Measurements from ENCODE around the gene ZNF580. TPM values are rescaled to one million over a fixed set of nuclear protein-coding genes. Genes with fewer than 3 reads are reported as not detected.

Gene ZNF580
- total RNA-seq, 2 donors from 2014 or later = 29.7 to 36.1 TPM

DNA sequence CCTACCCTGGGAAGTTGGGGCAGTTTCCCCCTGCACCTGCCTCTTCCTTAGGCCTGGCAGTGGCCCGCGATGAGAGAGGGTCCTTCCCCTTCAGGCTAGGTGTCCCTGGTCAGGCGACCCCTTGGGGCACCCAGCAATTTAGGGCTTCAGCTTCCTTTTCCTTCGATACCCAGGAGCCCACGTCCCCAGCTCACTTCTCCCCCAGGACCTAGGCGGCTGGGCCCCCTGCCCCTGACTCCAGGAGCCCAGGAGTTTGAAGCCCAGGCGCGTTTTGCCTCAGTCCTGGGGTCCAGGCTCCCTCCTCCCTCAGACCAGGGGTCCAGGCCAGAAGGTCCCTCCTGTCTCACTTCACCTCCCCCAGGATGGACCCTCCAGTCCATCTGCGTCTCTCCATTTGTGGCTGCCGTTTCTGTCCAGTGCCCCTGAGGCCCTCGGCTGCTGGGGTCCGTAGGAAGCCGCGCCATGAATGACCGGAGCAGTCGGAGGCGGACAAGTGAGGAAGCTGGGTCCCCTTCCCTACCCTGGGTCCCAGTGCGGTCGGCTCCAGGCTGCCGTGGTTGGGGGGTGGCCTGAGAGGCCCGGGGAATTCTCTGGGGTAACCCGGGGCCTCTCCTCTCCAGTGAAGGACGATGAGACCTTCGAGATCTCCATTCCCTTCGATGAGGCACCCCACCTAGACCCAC is 7.9 kb downstream of the ZNF580 start:
- H3K4me1 ChIP-seq = peaks cover 47% of the 10 kb centered on the region
- H3K27me3 ChIP-seq = no peaks in the 10 kb centered on the region
- no peaks in the 10 kb centered on the region for H3K9me3 ChIP-seq
- H3K4me3 ChIP-seq = peak overlapping the region; percentile 69 to 90
- H3K27ac ChIP-seq = peak overlapping the region; percentile 34 to 79 (median 75)
- intact Hi-C loops (cut with DNase I) = no loop called here
- no peak for TF ChIP-seq POLR2A (IDR thresholded peaks at IDR 0.05)
- TF ChIP-seq, protein P1, sequence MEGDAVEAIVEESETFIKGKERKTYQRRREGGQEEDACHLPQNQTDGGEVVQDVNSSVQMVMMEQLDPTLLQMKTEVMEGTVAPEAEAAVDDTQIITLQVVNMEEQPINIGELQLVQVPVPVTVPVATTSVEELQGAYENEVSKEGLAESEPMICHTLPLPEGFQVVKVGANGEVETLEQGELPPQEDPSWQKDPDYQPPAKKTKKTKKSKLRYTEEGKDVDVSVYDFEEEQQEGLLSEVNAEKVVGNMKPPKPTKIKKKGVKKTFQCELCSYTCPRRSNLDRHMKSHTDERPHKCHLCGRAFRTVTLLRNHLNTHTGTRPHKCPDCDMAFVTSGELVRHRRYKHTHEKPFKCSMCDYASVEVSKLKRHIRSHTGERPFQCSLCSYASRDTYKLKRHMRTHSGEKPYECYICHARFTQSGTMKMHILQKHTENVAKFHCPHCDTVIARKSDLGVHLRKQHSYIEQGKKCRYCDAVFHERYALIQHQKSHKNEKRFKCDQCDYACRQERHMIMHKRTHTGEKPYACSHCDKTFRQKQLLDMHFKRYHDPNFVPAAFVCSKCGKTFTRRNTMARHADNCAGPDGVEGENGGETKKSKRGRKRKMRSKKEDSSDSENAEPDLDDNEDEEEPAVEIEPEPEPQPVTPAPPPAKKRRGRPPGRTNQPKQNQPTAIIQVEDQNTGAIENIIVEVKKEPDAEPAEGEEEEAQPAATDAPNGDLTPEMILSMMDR (IDR thresholded peaks at IDR 0.05) = no peak
- no peaks in the 10 kb centered on the region for H3K36me3 ChIP-seq (replicated peaks in 1 of 2; ENCODE audit: insufficient read depth in 1 of 2, low read depth in 2 of 2)
- DNase-seq (no peak), ATAC-seq (no peak)
- 34 to 53% methylated on average over 24 to 25 of the region's 25 CpGs for WGBS, 2 donors

DNA sequence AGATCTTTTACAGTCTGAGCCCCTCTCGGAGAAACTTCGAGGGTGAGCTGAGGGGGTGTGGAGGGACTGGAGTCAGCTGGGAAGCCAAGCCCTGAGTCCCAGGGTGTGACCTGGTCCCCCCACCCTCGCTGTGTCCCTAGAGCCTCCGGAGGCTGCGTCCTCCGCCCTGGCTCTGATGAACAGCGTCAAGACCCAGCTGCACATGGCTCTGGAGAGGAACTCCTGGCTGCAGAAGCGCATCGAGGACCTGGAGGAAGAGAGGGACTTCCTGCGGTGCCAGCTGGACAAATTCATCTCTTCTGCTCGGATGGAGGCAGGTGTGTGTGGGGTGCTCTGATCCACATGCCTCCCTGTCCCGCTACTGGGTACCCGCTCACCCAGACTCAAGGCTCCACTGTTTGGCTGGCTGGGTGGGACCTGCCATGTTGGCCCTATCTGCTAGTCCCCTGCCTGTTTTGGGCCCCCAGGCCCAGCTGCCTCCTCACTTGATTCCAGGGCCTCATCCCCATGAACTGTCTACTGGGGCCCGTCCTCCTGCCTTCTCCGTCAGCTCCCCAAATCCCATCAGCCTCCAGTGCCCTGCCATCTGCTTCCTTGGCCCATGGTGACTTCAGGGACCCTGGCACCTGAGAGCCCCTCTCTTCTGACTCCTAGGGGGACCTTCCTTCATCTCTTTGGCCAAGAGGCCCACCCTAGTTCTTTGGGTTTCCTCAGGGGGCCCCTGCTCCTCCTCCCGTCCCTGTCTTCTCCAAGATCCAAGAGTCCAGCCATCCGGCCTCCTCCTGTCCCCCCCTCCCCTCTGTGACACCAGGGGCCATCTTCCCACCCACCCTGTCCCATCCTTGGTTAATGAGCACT is 8.7 kb downstream of the ZNF580 start:
- Histone ChIP-seq H3K36me3 (replicated peaks in 1 of 2; ENCODE audit: insufficient read depth in 1 of 2, low read depth in 2 of 2) (no peaks in the 10 kb centered on the region), H3K27me3 (no peaks in the 10 kb centered on the region), H3K27ac (peak overlapping the region in 2 of 4 donors; percentile 73 to 79), H3K9me3 (no peaks in the 10 kb centered on the region), H3K4me3 (no peak overlapping the region), H3K4me1 (peaks cover 41% of the 10 kb centered on the region)
- intact Hi-C loops (cut with DNase I) = no loop called here
- 83% methylated on average over 4 to 17 of the region's 17 CpGs for WGBS, 2 donors
- no peak for DNase-seq
- TF ChIP-seq, protein P1 (IDR thresholded peaks at IDR 0.05) = no peak
- TF ChIP-seq POLR2A (IDR thresholded peaks at IDR 0.05) = no peak
- ATAC-seq = no peak

DNA sequence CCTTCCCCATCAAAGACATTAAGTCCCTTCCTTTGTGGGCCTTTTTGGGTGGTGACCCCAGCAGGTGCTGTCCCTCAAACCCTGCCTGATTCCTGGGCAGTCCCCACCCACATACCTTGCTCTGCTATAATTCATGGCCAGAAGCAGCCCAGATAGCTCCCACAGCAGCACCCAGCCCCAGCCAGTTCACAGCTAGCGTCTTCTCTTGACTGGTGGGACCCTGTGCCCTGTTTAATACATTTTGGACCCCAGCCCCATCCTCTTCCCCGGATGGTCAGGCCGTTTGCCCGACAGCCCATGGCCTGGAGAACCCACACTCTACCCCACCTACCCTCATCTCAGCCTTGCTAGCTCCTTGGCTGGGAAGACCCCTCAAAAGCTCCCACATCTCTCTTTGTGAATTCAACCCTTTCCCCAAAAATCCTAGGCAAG is 9.3 kb downstream of the ZNF580 start:
- Histone ChIP-seq H3K4me1 (peaks cover 35% of the 10 kb centered on the region), H3K9me3 (no peaks in the 10 kb centered on the region), H3K4me3 (no peak overlapping the region), H3K36me3 (replicated peaks in 1 of 2; ENCODE audit: insufficient read depth in 1 of 2, low read depth in 2 of 2) (no peaks in the 10 kb centered on the region), H3K27me3 (no peaks in the 10 kb centered on the region), H3K27ac (no peak overlapping the region)
- intact Hi-C loops (cut with DNase I) = no loop called here
- DNase-seq (no peak), ATAC-seq (no peak)
- WGBS, 2 donors = 88 to 89% methylated on average over 4 of the region's 4 CpGs
- no peak for TF ChIP-seq POLR2A (IDR thresholded peaks at IDR 0.05)
- TF ChIP-seq, protein P1 (IDR thresholded peaks at IDR 0.05) = no peak

GRCh38 chr19:55650602-55651230 is 9.9 kb downstream of the ZNF580 start:
- intact Hi-C loops (cut with DNase I) = no loop called here
- peaks cover 32% of the 10 kb centered on the region for H3K4me1 ChIP-seq
- H3K4me3 ChIP-seq = no peak overlapping the region
- H3K27me3 ChIP-seq = no peaks in the 10 kb centered on the region
- 81 to 90% methylated on average over 9 to 16 of the region's 17 CpGs for WGBS, 2 donors
- H3K27ac ChIP-seq = no peak overlapping the region
- H3K9me3 ChIP-seq = no peaks in the 10 kb centered on the region
- no peak for DNase-seq
- TF ChIP-seq, protein P1 (IDR thresholded peaks at IDR 0.05) = no peak
- no peak for TF ChIP-seq POLR2A (IDR thresholded peaks at IDR 0.05)
- ATAC-seq = no peak
- no peaks in the 10 kb centered on the region for H3K36me3 ChIP-seq (replicated peaks in 1 of 2; ENCODE audit: insufficient read depth in 1 of 2, low read depth in 2 of 2)
